H1 (cell line): ENCODE data around the gene CCDC157. TPM values are rescaled to one million over a fixed set of nuclear protein-coding genes. Genes with fewer than 3 reads are reported as not detected.

Source experiments
- CTCF ChIA-PET: fragments of 300-600 bp; sonication (Branson Sonifier 250); formaldehyde crosslinking; loops from one replicate; lab custom pipeline; 2021; ENCODE audit not compliant: partially characterized antibody; lab: Charles Lee
- POLR2A ChIA-PET: fragments of 300-600 bp; sonication (Branson Sonifier 250); formaldehyde crosslinking; loops from one replicate; lab custom pipeline; 2021; ENCODE audit warnings: inconsistent platforms; ENCODE audit not compliant: partially characterized antibody; lab: Charles Lee
- DNase-seq, 2 experiments: peaks; one replicate each; pipeline versions ENCODE4 v3.0.0 to v3.0.0-alpha.2; 2010 to 2022; ENCODE audit warnings: low spot score in 2 of 2, low read depth in 1 of 2, mixed read lengths in 1 of 2
- FAIRE-seq: peaks from 2 replicates; lab custom pipeline; 2011; peaks lifted over from hg19 to GRCh38; lab: Jason Lieb, UNC
- H2AFZ ChIP-seq: 2 replicates; pipeline ENCODE4 v1.8.1; 2012; ENCODE audit warnings: low read length, inconsistent platforms
- H2AK5ac ChIP-seq: 2 replicates; pipeline ENCODE4 v1.6.1; 2013; ENCODE audit warnings: low read depth, low read length
- H2BK120ac ChIP-seq: replicated peaks from 2 replicates; pipeline ENCODE3; 2013; ENCODE audit warnings: low read depth, low read length, inconsistent platforms
- H2BK12ac ChIP-seq: 2 replicates; pipeline ENCODE4 v1.6.1; 2013; ENCODE audit warnings: low read depth, low read length
- H2BK15ac ChIP-seq: 2 replicates; pipeline ENCODE4 v1.6.1; 2013; ENCODE audit warnings: low read length
- H2BK20ac ChIP-seq: 2 replicates; pipeline ENCODE4 v1.6.1; 2013; ENCODE audit warnings: low read length
- H2BK5ac ChIP-seq: 2 replicates; pipeline ENCODE4 v1.6.1; 2013; ENCODE audit warnings: low read depth, low read length
- H3K14ac ChIP-seq: 2 replicates; pipeline ENCODE4 v1.6.1; 2013; ENCODE audit warnings: inconsistent platforms; ENCODE audit not compliant: insufficient read length
- H3K18ac ChIP-seq: 2 replicates; pipeline ENCODE4 v1.6.1; 2013; ENCODE audit warnings: low read length; ENCODE audit errors: extremely low read depth
- H3K23ac ChIP-seq: 2 replicates; pipeline ENCODE4 v1.6.1; 2013; ENCODE audit warnings: inconsistent platforms; ENCODE audit not compliant: insufficient read length
- H3K23me2 ChIP-seq: 2 replicates; pipeline ENCODE4 v1.6.1; 2013; ENCODE audit warnings: low read depth, low read length
- H3K27ac ChIP-seq: 2 replicates; pipeline ENCODE4 v1.6.1; 2011; ENCODE audit warnings: low read depth, low read length, inconsistent platforms
- H3K27me3 ChIP-seq, 4 experiments: replicated peaks in 1 of 4; 1 replicate in 1 of 4; 2 replicates in 3 of 4; pipeline versions ENCODE4 v1.6.1 to v1.8.1; 2011 to 2013; ENCODE audit warnings: low read length in 3 of 4, mild to moderate bottlenecking in 3 of 4, inconsistent platforms in 2 of 4, mixed read lengths in 2 of 4, moderate library complexity in 1 of 4; ENCODE audit not compliant: control insufficient read depth in 3 of 4, insufficient read depth in 3 of 4; ENCODE audit errors: extremely low read depth in 1 of 4
- H3K36me3 ChIP-seq, 4 experiments: 2 replicates each; pipeline versions ENCODE4 v1.6.1 to v1.8.1; 2011 to 2013; ENCODE audit warnings: mild to moderate bottlenecking in 4 of 4, low read length in 3 of 4, moderate library complexity in 2 of 4, control low read depth in 1 of 4, inconsistent platforms in 1 of 4; ENCODE audit not compliant: insufficient read depth in 4 of 4, control insufficient read depth in 2 of 4
- H3K4ac ChIP-seq: replicated peaks from 2 replicates; pipeline ENCODE3; 2013; ENCODE audit warnings: low read length, low read depth, mixed read lengths, inconsistent platforms; ENCODE audit not compliant: insufficient read length
- H3K4me1 ChIP-seq, 4 experiments: replicated peaks in 1 of 4; 1 replicate in 1 of 4; 2 replicates in 3 of 4; pipeline versions ENCODE4 v1.6.1 to v1.8.1; 2011 to 2013; ENCODE audit warnings: low read length in 3 of 4, inconsistent platforms in 2 of 4, mixed read lengths in 1 of 4; ENCODE audit not compliant: insufficient read depth in 4 of 4, control insufficient read depth in 3 of 4
- H3K4me2 ChIP-seq, 2 experiments: 2 replicates each; pipeline versions ENCODE4 v1.6.1 to v1.8.1; 2011 to 2013; ENCODE audit warnings: low read depth in 2 of 2, low read length in 2 of 2, control low read depth in 1 of 2, inconsistent platforms in 1 of 2, mild to moderate bottlenecking in 1 of 2; ENCODE audit not compliant: insufficient read depth in 1 of 2
- H3K4me3 ChIP-seq, 4 experiments: fragments of 200-600, 300-600 bp in 1 of 4; sonication (generic), shearing (Covaris generic), sonication (Bioruptor Twin) in 1 of 4; 2 replicates each; pipeline versions ENCODE4 v1.5.1 to v1.8.1; 2011 to 2016; ENCODE audit warnings: low read length in 4 of 4, low read depth in 3 of 4, control low read depth in 2 of 4, inconsistent platforms in 2 of 4, mild to moderate bottlenecking in 2 of 4, mixed read lengths in 1 of 4, moderate library complexity in 1 of 4; ENCODE audit not compliant: insufficient read depth in 2 of 4; ENCODE audit errors: extremely low read depth in 1 of 4
- H3K56ac ChIP-seq: replicated peaks from 2 replicates; pipeline ENCODE3; 2013; ENCODE audit warnings: low read depth, mild to moderate bottlenecking, mixed read lengths, low read length, inconsistent platforms; ENCODE audit not compliant: insufficient read length
- H3K79me1 ChIP-seq: 2 replicates; pipeline ENCODE4 v1.6.1; 2013; ENCODE audit warnings: low read depth, low read length, control low read depth
- H3K79me2 ChIP-seq, 2 experiments: 2 replicates each; pipeline versions ENCODE4 v1.6.1 to v1.8.1; 2012 to 2013; ENCODE audit warnings: low read length in 2 of 2, mild to moderate bottlenecking in 2 of 2, inconsistent platforms in 1 of 2; ENCODE audit not compliant: insufficient read depth in 2 of 2, control insufficient read depth in 1 of 2
- H3K9ac ChIP-seq, 4 experiments: replicated peaks in 1 of 4; 1 replicate in 1 of 4; 2 replicates in 3 of 4; pipeline versions ENCODE4 v1.6.1 to v1.8.1; 2011 to 2013; ENCODE audit warnings: low read depth in 3 of 4, low read length in 3 of 4, control low read depth in 2 of 4, mild to moderate bottlenecking in 2 of 4, moderate library complexity in 2 of 4, inconsistent platforms in 1 of 4; ENCODE audit errors: extremely low read depth in 1 of 4
- H3K9me3 ChIP-seq, 2 experiments: 2 replicates each; pipeline versions ENCODE4 v1.6.1 to v1.8.1; 2012 to 2013; ENCODE audit warnings: mild to moderate bottlenecking in 2 of 2, moderate library complexity in 2 of 2, control low read depth in 1 of 2, inconsistent platforms in 1 of 2, low read depth in 1 of 2, low read length in 1 of 2, mixed read lengths in 1 of 2; ENCODE audit not compliant: insufficient read depth in 2 of 2
- H4K20me1 ChIP-seq, 2 experiments: replicated peaks in 1 of 2; 2 replicates each; pipeline versions ENCODE3 to v1.8.1; 2011 to 2013; ENCODE audit warnings: inconsistent platforms in 2 of 2, low read length in 2 of 2, mild to moderate bottlenecking in 1 of 2; ENCODE audit not compliant: insufficient read depth in 2 of 2, control insufficient read depth in 1 of 2
- H4K5ac ChIP-seq: 2 replicates; pipeline ENCODE4 v1.6.1; 2013; ENCODE audit warnings: low read length, low read depth, mixed read lengths, inconsistent platforms; ENCODE audit not compliant: insufficient read length
- H4K8ac ChIP-seq: 2 replicates; pipeline ENCODE4 v1.8.0; 2013; ENCODE audit warnings: mild to moderate bottlenecking, moderate library complexity, low read length, inconsistent platforms; ENCODE audit not compliant: insufficient read depth; ENCODE audit errors: extremely low read depth
- H4K91ac ChIP-seq: replicated peaks from 2 replicates; pipeline ENCODE3; 2013; ENCODE audit warnings: low read length, mixed read lengths, inconsistent platforms; ENCODE audit not compliant: insufficient read length
- ATF2 ChIP-seq: IDR thresholded peaks from 2 replicates; pipeline ENCODE4 v1.6.1; 2012; ENCODE audit warnings: low read length, inconsistent platforms
- E2F6 ChIP-seq: IDR thresholded peaks from 2 replicates; pipeline ENCODE4 v1.6.1; 2012; ENCODE audit warnings: inconsistent platforms
- HDAC2 ChIP-seq, 2 experiments: fragments of 300-600 bp in 1 of 2; sonication (generic) in 1 of 2; IDR thresholded peaks; 2 replicates each; pipeline ENCODE4 v1.6.1; 2011 to 2012; ENCODE audit warnings: low read depth in 2 of 2, low read length in 2 of 2, mild to moderate bottlenecking in 2 of 2, moderate library complexity in 2 of 2, borderline replicate concordance in 1 of 2, inconsistent platforms in 1 of 2
- WGBS, 2 experiments: shearing (Covaris generic) in 1 of 2; methylation state at CpG; one replicate each; pipeline versions ENCODE4 v1.1.6 to v1.1.7; 2013 to 2015; ENCODE audit warnings: low lambda C conversion rate in 2 of 2, mixed read lengths in 2 of 2, inconsistent platforms in 1 of 2, low coverage in 1 of 2, missing lambda C conversion rate in 1 of 2; ENCODE audit not compliant: insufficient replicate concordance in 2 of 2, insufficient coverage in 1 of 2, insufficient read length in 1 of 2; ENCODE audit errors: extremely low coverage in 1 of 2, missing lambda C conversion rate in 1 of 2; 5-methylcytosine and 5-hydroxymethylcytosine counted together
- polyA plus RNA-seq, 7 experiments: library from polyadenylated mRNA; depleted of rRNA in 3 of 7; stranded (reverse) in 5 of 7; unstranded in 2 of 7; fragments of >200 nt in 5 of 7; fragments of 200-250 nt in 2 of 7; gene quantifications; 1 replicate in 5 of 7; 2 replicates in 1 of 7; 4 replicates in 1 of 7; pipeline versions ENCODE4 v1.2.1 to v1.2.3, GENCODE V29; 2011 to 2013; ENCODE audit warnings: missing spikeins in 2 of 7, mixed read lengths in 2 of 7
- total RNA-seq: library from RNA; stranded (reverse); fragmentation: NEBNext Ultra II Directional; extraction: Animal tissue kit (Norgen Biotek cat#: 25700); gene quantifications from 2 replicates; pipeline ENCODE4 v1.2.1, GENCODE V29; 2021

Gene CCDC157
- total and polyA plus RNA-seq, 2 of the 8 experiments (the other 6 are each of a cell fraction or from before 2014, with no cell fraction given), result 4.1 to 8.4 TPM

DNA sequence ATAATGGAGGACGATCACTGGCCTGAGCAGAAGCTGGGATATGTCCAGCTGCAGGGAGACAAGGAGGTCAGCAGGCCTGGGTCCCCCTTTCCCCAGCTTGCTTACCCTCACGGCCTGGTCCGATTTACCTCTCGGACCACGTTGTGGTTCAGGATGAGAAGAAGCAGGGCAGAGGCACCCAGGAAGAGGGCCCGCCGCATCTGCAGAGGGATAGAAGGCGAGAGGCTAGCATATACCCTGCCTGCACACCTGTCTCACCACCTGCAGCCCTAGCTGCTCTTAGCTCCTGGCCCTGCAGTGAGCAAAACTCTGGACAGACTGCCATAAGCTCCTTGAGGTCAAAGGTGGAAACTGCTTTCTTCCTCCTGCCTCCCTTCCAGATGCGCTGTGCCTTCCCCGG lies 29.1 kb downstream of the CCDC157 start:
- H3K4me2 ChIP-seq, result peak overlapping the region; percentile 87 to 88; a peak in 3 of 4 replicates
- FAIRE-seq, result no peak
- H2AFZ ChIP-seq, result no peak overlapping the region
- ChIA-PET POLR2A (interaction anchor here (0.7 to 2.7 kb wide), 5 partner anchors 10 to 50 kb away, joined by 3 to 11 read pairs (median 3); partner anchors contain the start of genes CCDC157 and SF3A1), CTCF (interaction anchor here (0.5 to 6.1 kb wide), 12 partner anchors 10 to 1630 kb away, joined by 3 to 28 read pairs (median 3); partner anchors contain the start of gene SEC14L2)
- H3K79me1 ChIP-seq, result no peaks in the 10 kb centered on the region
- no peak overlapping the region for H3K27ac ChIP-seq
- peaks cover 0 to 7% (median 2%) of the 10 kb centered on the region in 4 experiments; a peak in 4 of 7 replicates for H3K4me1 ChIP-seq
- peak overlapping the region in 1 of 4 experiments; percentile 66; a peak in 1 of 8 replicates for H3K4me3 ChIP-seq
- no peak overlapping the region for H3K56ac ChIP-seq
- H3K9me3 ChIP-seq, result peaks cover 8% of the 10 kb centered on the region in 2 experiments
- no peak overlapping the region for H3K14ac ChIP-seq
- no peak overlapping the region for H2BK12ac ChIP-seq
- H2BK5ac ChIP-seq, result no peak overlapping the region
- H3K79me2 ChIP-seq, result no peaks in the 10 kb centered on the region; a peak in 1 of 4 replicates
- no peak overlapping the region for H2BK15ac ChIP-seq
- H4K8ac ChIP-seq, result no peak overlapping the region; the same call in 1 of the 2 replicates
- H3K18ac ChIP-seq, result no peak overlapping the region
- no peaks in the 10 kb centered on the region for H3K27me3 ChIP-seq
- no peak overlapping the region for H3K4ac ChIP-seq
- H3K9ac ChIP-seq, result no peak overlapping the region
- H2BK20ac ChIP-seq, result no peak overlapping the region
- H4K91ac ChIP-seq, result peak overlapping the region; percentile 30
- H4K20me1 ChIP-seq, result peaks cover 0 to 2% of the 10 kb centered on the region in 2 experiments
- H2AK5ac ChIP-seq, result no peak overlapping the region
- WGBS, 2 experiments, result 86% methylated on average over 10 of the region's 10 CpGs; no CpG with 5 or more reads in 1 of the 2 experiments
- H3K23me2 ChIP-seq, result peaks cover 4% of the 10 kb centered on the region; the same call in 1 of the 2 replicates
- peaks cover 0 to 2% (median 0%) of the 10 kb centered on the region in 4 experiments; a peak in 2 of 8 replicates for H3K36me3 ChIP-seq
- H2BK120ac ChIP-seq, result no peak overlapping the region
- H3K23ac ChIP-seq, result no peak overlapping the region
- no peak for DNase-seq
- peak overlapping the region; percentile 22 for H4K5ac ChIP-seq
- TF ChIP-seq HDAC2 (IDR thresholded peaks at IDR 0.05; ENCODE audit: borderline replicate concordance in 1 of 2, low read depth in 2 of 2, low read length in 2 of 2) (no peak), E2F6 (no peak), ATF2 (no peak)
